PC-9 (cell line): Measurements from ENCODE around the gene YTHDF2. TPM values are rescaled to one million over a fixed set of nuclear protein-coding genes. Genes with fewer than 3 reads are reported as not detected.

Source experiments
- BruUV-seq: library from RNA; stranded (reverse); fragments of 400-500 nt; replicated peaks from 2 replicates; lab custom pipeline; 2021; lab: Mats Ljungman, UMichigan
- CTCF ChIA-PET: fragments of 300-600 bp; sonication (Branson Sonifier 250); formaldehyde crosslinking; loops from one replicate; lab custom pipeline; 2022; ENCODE audit warnings: antibody characterized with exemption; lab: Charles Lee
- POLR2A ChIA-PET: fragments of 300-600 bp; sonication (Branson Sonifier 250); formaldehyde crosslinking; loops from one replicate; lab custom pipeline; 2022; ENCODE audit warnings: antibody characterized with exemption; ENCODE audit not compliant: unreplicated experiment; lab: Charles Lee
- DNase-seq, 2 experiments: peaks; one replicate each; pipeline versions ENCODE4 v3.0.0 to v3.0.0-alpha.2; 2015 to 2022; ENCODE audit warnings: mixed read lengths in 1 of 2
- H2AFZ ChIP-seq: fragments of 200-600 bp; sonication (generic); 2 replicates; pipeline ENCODE4 v1.8.1; 2017; ENCODE audit warnings: antibody characterized with exemption
- H3F3A ChIP-seq: fragments of 200-600 bp; sonication (generic); 2 replicates; pipeline ENCODE4 v1.8.1; 2017; ENCODE audit warnings: antibody characterized with exemption, mild to moderate bottlenecking, low read depth; ENCODE audit not compliant: insufficient read depth
- H3K27ac ChIP-seq: fragments of 200-600 bp; sonication (generic); 2 replicates; pipeline ENCODE4 v1.6.1; 2016; ENCODE audit warnings: mixed run types
- H3K27me3 ChIP-seq: fragments of 200-600 bp; sonication (generic); 2 replicates; pipeline ENCODE4 v1.6.1; 2016; ENCODE audit warnings: low read depth, mixed run types; ENCODE audit not compliant: insufficient read depth
- H3K36me3 ChIP-seq: fragments of 200-600 bp; sonication (generic); 2 replicates; pipeline ENCODE4 v1.6.1; 2016; ENCODE audit warnings: low read depth, mixed run types
- H3K4me1 ChIP-seq: fragments of 200-600 bp; sonication (generic); replicated peaks from 2 replicates; pipeline ENCODE4 v1.6.1; 2016; ENCODE audit warnings: mixed run types; ENCODE audit not compliant: insufficient read depth
- H3K4me2 ChIP-seq: fragments of 200-600 bp; sonication (generic); 2 replicates; pipeline ENCODE4 v1.6.1; 2017; ENCODE audit warnings: mixed run types
- H3K4me3 ChIP-seq: fragments of 200-600 bp; sonication (generic); 2 replicates; pipeline ENCODE4 v1.6.1; 2016; ENCODE audit warnings: mixed run types
- H3K79me2 ChIP-seq: fragments of 200-600 bp; sonication (generic); 2 replicates; pipeline ENCODE4 v1.6.1; 2017; ENCODE audit warnings: low read depth, mixed run types
- H3K9me2 ChIP-seq: fragments of 200-600 bp; sonication (generic); 2 replicates; pipeline ENCODE4 v1.8.1; 2017; ENCODE audit warnings: mild to moderate bottlenecking; ENCODE audit not compliant: insufficient read depth
- H3K9me3 ChIP-seq: fragments of 200-600 bp; sonication (generic); 2 replicates; pipeline ENCODE4 v1.8.1; 2016; ENCODE audit warnings: low read depth; ENCODE audit not compliant: insufficient read depth
- H4K20me1 ChIP-seq: fragments of 200-600 bp; sonication (generic); 2 replicates; pipeline ENCODE4 v1.8.1; 2017; ENCODE audit not compliant: insufficient read depth
- EZH2 ChIP-seq: fragments of 200-600 bp; sonication (generic); IDR thresholded peaks from 2 replicates; pipeline ENCODE4 v1.8.0; 2017; ENCODE audit warnings: antibody characterized with exemption, low read depth
- intact Hi-C: fragments of 100-400 bp; cut with micrococcal nuclease; formaldehyde crosslinking; loops from one replicate; pipeline ENCODE4 v1.10.0; 2022; ENCODE audit not compliant: unreplicated experiment
- total RNA-seq: library from RNA; stranded (reverse); gene quantifications from 2 replicates; pipeline ENCODE4 v1.2.3, GENCODE V29; 2021
- TF ChIP-seq, protein P1 (sequence below): fragments of 200-600 bp; sonication (generic); conservative IDR thresholded peaks from 2 replicates; pipeline ENCODE4 v1.6.1; 2017; ENCODE audit warnings: mixed run types, antibody characterized with exemption, mild to moderate bottlenecking, moderate library complexity

Gene YTHDF2
- total RNA-seq, 1 experiment from 2014 or later, result 63.4 TPM

DNA sequence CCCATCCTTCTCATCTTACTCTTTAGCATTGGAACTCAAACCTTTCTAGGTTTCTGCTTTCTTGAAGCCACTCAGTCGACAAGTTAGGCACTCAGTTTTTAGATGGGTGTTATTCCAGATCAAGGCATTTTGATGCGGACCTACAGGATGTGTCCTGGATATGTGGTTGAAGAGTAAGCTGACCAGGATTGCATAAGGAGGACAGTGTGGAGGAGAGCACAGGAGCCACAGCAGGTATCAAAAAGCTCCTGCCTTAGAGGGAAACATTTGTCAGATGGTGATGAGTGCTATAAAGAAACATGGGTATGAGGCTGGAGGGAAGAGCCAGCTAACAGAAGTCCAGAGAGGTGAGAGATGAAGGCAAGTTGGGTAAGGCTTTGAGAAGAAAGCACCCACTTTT, 41.3 kb downstream of the YTHDF2 start:
- POLR2A ChIA-PET, result interaction anchor here (0.5 to 0.7 kb wide), 2 partner anchors 129 to 339 kb away, joined by 3 to 6 read pairs; partner anchors contain the start of gene RNU11
- TF ChIP-seq EZH2, result no peak
- TF ChIP-seq, protein P1, sequence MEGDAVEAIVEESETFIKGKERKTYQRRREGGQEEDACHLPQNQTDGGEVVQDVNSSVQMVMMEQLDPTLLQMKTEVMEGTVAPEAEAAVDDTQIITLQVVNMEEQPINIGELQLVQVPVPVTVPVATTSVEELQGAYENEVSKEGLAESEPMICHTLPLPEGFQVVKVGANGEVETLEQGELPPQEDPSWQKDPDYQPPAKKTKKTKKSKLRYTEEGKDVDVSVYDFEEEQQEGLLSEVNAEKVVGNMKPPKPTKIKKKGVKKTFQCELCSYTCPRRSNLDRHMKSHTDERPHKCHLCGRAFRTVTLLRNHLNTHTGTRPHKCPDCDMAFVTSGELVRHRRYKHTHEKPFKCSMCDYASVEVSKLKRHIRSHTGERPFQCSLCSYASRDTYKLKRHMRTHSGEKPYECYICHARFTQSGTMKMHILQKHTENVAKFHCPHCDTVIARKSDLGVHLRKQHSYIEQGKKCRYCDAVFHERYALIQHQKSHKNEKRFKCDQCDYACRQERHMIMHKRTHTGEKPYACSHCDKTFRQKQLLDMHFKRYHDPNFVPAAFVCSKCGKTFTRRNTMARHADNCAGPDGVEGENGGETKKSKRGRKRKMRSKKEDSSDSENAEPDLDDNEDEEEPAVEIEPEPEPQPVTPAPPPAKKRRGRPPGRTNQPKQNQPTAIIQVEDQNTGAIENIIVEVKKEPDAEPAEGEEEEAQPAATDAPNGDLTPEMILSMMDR, result no peak
- H4K20me1 ChIP-seq, result no peaks in the 10 kb centered on the region
- H3K4me3 ChIP-seq, result no peak overlapping the region
- no peaks in the 10 kb centered on the region for H3K79me2 ChIP-seq
- H3K9me3 ChIP-seq, result no peaks in the 10 kb centered on the region
- no peak overlapping the region for H3K4me2 ChIP-seq
- peaks cover 5% of the 10 kb centered on the region; the same call in 1 of the 2 replicates for H3F3A ChIP-seq
- intact Hi-C loops, result no loop called here
- H3K27ac ChIP-seq, result no peak overlapping the region
- no peaks in the 10 kb centered on the region for H3K4me1 ChIP-seq
- no peaks in the 10 kb centered on the region for H3K36me3 ChIP-seq
- no TSS peak for BruUV-seq
- no peaks in the 10 kb centered on the region for H3K9me2 ChIP-seq
- no peak overlapping the region for H2AFZ ChIP-seq
- H3K27me3 ChIP-seq, result no peaks in the 10 kb centered on the region
- DNase-seq, result no peak
- CTCF ChIA-PET, result no interaction called here

DNA sequence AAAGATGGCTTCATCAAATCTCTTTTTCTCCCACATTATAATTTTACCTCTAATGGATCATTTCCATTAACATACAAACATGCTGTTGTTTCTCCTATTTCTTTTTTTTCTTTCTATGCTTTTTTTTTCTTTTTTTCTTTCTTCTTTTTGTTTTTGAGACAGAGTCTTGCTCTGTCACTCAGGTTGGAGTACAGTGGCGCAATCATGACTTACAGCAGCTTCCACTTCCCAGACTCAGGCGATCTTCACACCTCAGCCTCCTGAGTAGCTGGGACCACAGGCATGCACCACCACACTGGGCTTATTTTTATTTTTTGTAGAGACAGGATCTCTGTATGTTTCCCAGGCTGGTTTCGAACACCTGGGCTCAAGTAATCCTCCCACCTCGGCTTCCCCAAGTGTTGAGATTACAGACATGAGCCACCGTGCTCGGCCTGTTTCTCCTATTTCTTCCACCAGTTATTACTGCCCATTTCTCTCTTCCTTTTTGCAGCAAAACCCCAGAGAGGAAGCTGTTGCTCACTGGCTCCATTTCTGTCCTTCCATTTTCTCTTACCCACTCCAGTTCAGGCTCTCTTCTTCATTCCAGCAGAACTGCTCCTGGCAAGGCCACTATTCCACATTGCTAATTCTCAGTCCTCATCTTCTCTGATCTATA, 43.1 kb downstream of the YTHDF2 start:
- no peak overlapping the region for H3K4me2 ChIP-seq
- no peaks in the 10 kb centered on the region for H3K79me2 ChIP-seq
- no peaks in the 10 kb centered on the region for H3K9me2 ChIP-seq
- H3K27me3 ChIP-seq, result no peaks in the 10 kb centered on the region
- no peak for TF ChIP-seq EZH2
- TF ChIP-seq, protein P1, result no peak
- H4K20me1 ChIP-seq, result no peaks in the 10 kb centered on the region
- ChIA-PET CTCF (no interaction called here), POLR2A (no interaction called here)
- H3K9me3 ChIP-seq, result no peaks in the 10 kb centered on the region
- BruUV-seq, result no TSS peak
- intact Hi-C loops, result no loop called here
- no peaks in the 10 kb centered on the region for H3K36me3 ChIP-seq
- no peak overlapping the region for H3K4me3 ChIP-seq
- no peak overlapping the region for H3K27ac ChIP-seq
- no peak overlapping the region for H2AFZ ChIP-seq
- no peaks in the 10 kb centered on the region for H3K4me1 ChIP-seq
- DNase-seq, result no peak
- H3F3A ChIP-seq, result peaks cover 5% of the 10 kb centered on the region; the same call in 1 of the 2 replicates

DNA sequence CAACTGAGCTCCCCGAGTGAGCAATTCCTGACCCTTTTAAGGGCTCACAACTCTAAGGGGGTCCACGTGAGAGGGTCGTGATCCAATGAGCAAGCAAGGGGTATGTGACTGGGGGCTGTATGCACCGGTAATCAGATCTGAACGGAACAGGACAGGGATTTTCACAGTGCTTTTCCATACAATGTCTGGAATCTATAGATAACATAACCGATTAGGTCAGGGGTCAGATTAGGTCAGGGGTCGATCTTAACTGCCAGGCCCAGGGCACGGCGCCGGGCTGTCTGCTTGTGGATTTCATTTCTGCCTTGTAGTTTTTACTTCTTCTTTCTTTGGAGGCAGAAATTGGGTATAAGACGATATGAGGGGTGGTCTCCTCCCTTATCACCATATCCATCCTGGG, 44.6 kb downstream of the YTHDF2 start:
- H3F3A ChIP-seq, result peaks cover 5% of the 10 kb centered on the region; the same call in 1 of the 2 replicates
- POLR2A ChIA-PET, result no interaction called here
- intact Hi-C loops, result no loop called here
- H4K20me1 ChIP-seq, result no peaks in the 10 kb centered on the region
- H3K4me3 ChIP-seq, result no peak overlapping the region
- CTCF ChIA-PET, result interaction anchor here (0.5 to 0.6 kb wide), 2 partner anchors 28 to 44 kb away, joined by 3 to 10 read pairs; partner anchors contain the start of gene YTHDF2
- BruUV-seq, result no TSS peak
- no peak overlapping the region for H3K4me2 ChIP-seq
- no peak for DNase-seq
- H3K4me1 ChIP-seq, result no peaks in the 10 kb centered on the region
- no peak overlapping the region for H3K27ac ChIP-seq
- H3K9me3 ChIP-seq, result no peaks in the 10 kb centered on the region
- no peaks in the 10 kb centered on the region for H3K9me2 ChIP-seq
- no peaks in the 10 kb centered on the region for H3K79me2 ChIP-seq
- no peaks in the 10 kb centered on the region for H3K36me3 ChIP-seq
- TF ChIP-seq, protein P1, result no peak
- TF ChIP-seq EZH2, result no peak
- H3K27me3 ChIP-seq, result no peaks in the 10 kb centered on the region
- no peak overlapping the region for H2AFZ ChIP-seq
